CD4-positive, alpha-beta T cell treated with Interleukin-6 for 4 hours (primary cell): Measurements from ENCODE around the gene PPP2R2D.
"Not testable (repeated sequence)": the region's sequence is repeated elsewhere in the genome, so short reads cannot be mapped to it uniquely, and the experiment has no call there.

Experiments
- DNase-seq: peaks from one replicate; pipeline ENCODE4 v3.0.0-alpha.2; 2020; ENCODE audit warnings: mixed read lengths

Gene PPP2R2D

GRCh38 chr10:131869344-131869743 is 31.5 kb upstream of the PPP2R2D start:
- DNase-seq = no peak

GRCh38 chr10:131870411-131870810 is 30.4 kb upstream of the PPP2R2D start:
- DNase-seq = no peak

- no peak for DNase-seq
These were observed 29.8 kb upstream of the PPP2R2D start for GRCh38 chr10:131870831-131871672.

GRCh38 chr10:131871673-131872005 is 29.2 kb upstream of the PPP2R2D start:
- DNase-seq = no peak

- no peak for DNase-seq
These were observed 28.6 kb upstream of the PPP2R2D start for GRCh38 chr10:131872011-131872826.

GRCh38 chr10:131872827-131873375 is 27.9 kb upstream of the PPP2R2D start:
- DNase-seq = no peak

- DNase-seq = peak; percentile 56
These were observed 25.8 kb upstream of the PPP2R2D start for GRCh38 chr10:131874991-131875451.

- DNase-seq = no peak
These were observed 25.3 kb upstream of the PPP2R2D start for GRCh38 chr10:131875501-131875900.

GRCh38 chr10:131876017-131876416 is 24.8 kb upstream of the PPP2R2D start:
- DNase-seq = no peak

GRCh38 chr10:131876508-131876907 is 24.3 kb upstream of the PPP2R2D start:
- no peak for DNase-seq

GRCh38 chr10:131880016-131880590 is 20.7 kb upstream of the PPP2R2D start:
- DNase-seq = no peak

- DNase-seq = no peak
These were observed 19.5 kb upstream of the PPP2R2D start for GRCh38 chr10:131881104-131881880.

- DNase-seq = no peak
These were observed 18.7 kb upstream of the PPP2R2D start for GRCh38 chr10:131882151-131882550.

GRCh38 chr10:131882590-131883451 is 18.0 kb upstream of the PPP2R2D start:
- no peak for DNase-seq

- DNase-seq = not testable (repeated sequence)
These were observed 17.0 kb upstream of the PPP2R2D start for GRCh38 chr10:131883621-131884393.

- peak; percentile 85 for DNase-seq
These were observed 15.2 kb upstream of the PPP2R2D start for GRCh38 chr10:131885391-131886165.

GRCh38 chr10:131886237-131886636 is 14.6 kb upstream of the PPP2R2D start:
- DNase-seq = no peak

- no peak for DNase-seq
These were observed 12.6 kb upstream of the PPP2R2D start for GRCh38 chr10:131888186-131888604.

GRCh38 chr10:131889755-131890154 is 11.1 kb upstream of the PPP2R2D start:
- no peak for DNase-seq
